GM19193 (cell line): ENCODE data around the gene FXR1.

ENCODE experiments used
- POLR2A ChIP-seq: IDR thresholded peaks from 4 replicates; pipeline ENCODE4 v1.6.1; 2011; ENCODE audit not compliant: insufficient read depth, insufficient read length; ENCODE audit errors: extremely low read depth

FXR1 gene

GRCh38 chr3:180979961-180980360 lies 67.5 kb downstream of the FXR1 start:
- no peak for TF ChIP-seq POLR2A

GRCh38 chr3:180980611-180981010 lies 68.1 kb downstream of the FXR1 start:
- no peak for TF ChIP-seq POLR2A

- TF ChIP-seq POLR2A: no peak
Observed at GRCh38 chr3:180981912-180982311, 69.4 kb downstream of the FXR1 start.

GRCh38 chr3:180983136-180983535 lies 70.7 kb downstream of the FXR1 start:
- no peak for TF ChIP-seq POLR2A

- no peak for TF ChIP-seq POLR2A
Observed at GRCh38 chr3:180987344-180987743, 74.9 kb downstream of the FXR1 start.

- peak; percentile 92 for TF ChIP-seq POLR2A
Observed at GRCh38 chr3:180989291-180990163, 77.1 kb downstream of the FXR1 start, which contains the start of gene DNAJC19. Gene DNAJC19, minus strand, starts transcription at chr3:180989736. Its CDS starts 134 bp downstream, at chr3:180989602.

- TF ChIP-seq POLR2A: no peak
Observed at GRCh38 chr3:180990505-180990904, 78.0 kb downstream of the FXR1 start.

- no peak for TF ChIP-seq POLR2A
Observed at GRCh38 chr3:180996415-180996932, 84.0 kb downstream of the FXR1 start.

GRCh38 chr3:181006541-181006940 lies 94.1 kb downstream of the FXR1 start:
- TF ChIP-seq POLR2A: no peak

- no peak for TF ChIP-seq POLR2A
Observed at GRCh38 chr3:181007262-181007661, 94.8 kb downstream of the FXR1 start.

GRCh38 chr3:181008796-181009195 lies 96.3 kb downstream of the FXR1 start:
- no peak for TF ChIP-seq POLR2A

GRCh38 chr3:181009225-181009624 lies 96.8 kb downstream of the FXR1 start:
- TF ChIP-seq POLR2A: no peak

GRCh38 chr3:181017690-181018089 lies 105.2 kb downstream of the FXR1 start:
- no peak for TF ChIP-seq POLR2A

GRCh38 chr3:181025204-181025603 lies 112.7 kb downstream of the FXR1 start:
- TF ChIP-seq POLR2A: no peak

GRCh38 chr3:181030948-181031347 lies 118.5 kb downstream of the FXR1 start:
- TF ChIP-seq POLR2A: no peak
